HL-60 (cell line): ENCODE measurements around the gene CDK15.
"Not testable (repeated sequence)": the region's sequence is repeated elsewhere in the genome, so short reads cannot be mapped to it uniquely, and the experiment has no call there.

Source experiments
- DNase-seq, 2 experiments: peaks; one replicate each; pipeline ENCODE4 v3.0.0-alpha.2; 2010 to 2020; ENCODE audit warnings: low read depth in 1 of 2, low spot score in 1 of 2
- H3K27ac ChIP-seq: fragments of 250-450 bp; sonication (Bioruptor Pico); replicated peaks from 2 replicates; pipeline ENCODE4 v1.5.1; 2020; ENCODE audit warnings: mild to moderate bottlenecking, moderate library complexity
- H3K27me3 ChIP-seq: fragments of 250-450 bp; sonication (Bioruptor Pico); 2 replicates; pipeline ENCODE4 v1.5.1; 2021; ENCODE audit warnings: mild to moderate bottlenecking, moderate library complexity; ENCODE audit not compliant: insufficient read depth, poor library complexity, severe bottlenecking
- H3K4me3 ChIP-seq: replicated peaks from 2 replicates; pipeline ENCODE4 v1.5.1; 2011; ENCODE audit warnings: mild to moderate bottlenecking, control low read depth, low read length; ENCODE audit not compliant: insufficient read depth
- GABPA ChIP-seq: IDR thresholded peaks from 2 replicates; pipeline ENCODE4 v1.6.1; 2012; ENCODE audit warnings: low read depth
- POLR2AphosphoS5 ChIP-seq: IDR thresholded peaks from 2 replicates; pipeline ENCODE4 v1.6.1; 2012; ENCODE audit warnings: low read depth
- SPI1 ChIP-seq: IDR thresholded peaks from 2 replicates; pipeline ENCODE4 v1.6.1; 2012; ENCODE audit warnings: low read depth, mild to moderate bottlenecking, borderline replicate concordance
- TF ChIP-seq, protein P1 (sequence below): IDR thresholded peaks from 2 replicates; pipeline ENCODE4 v1.6.1; 2012; ENCODE audit warnings: low read depth; ENCODE audit not compliant: insufficient replicate concordance
- TF ChIP-seq, protein P2 (sequence below): IDR thresholded peaks from one replicate; pipeline ENCODE4 v1.5.1; 2011; ENCODE audit warnings: low read length, control low read depth, inconsistent platforms; ENCODE audit not compliant: insufficient read depth

The CDK15 gene

DNA sequence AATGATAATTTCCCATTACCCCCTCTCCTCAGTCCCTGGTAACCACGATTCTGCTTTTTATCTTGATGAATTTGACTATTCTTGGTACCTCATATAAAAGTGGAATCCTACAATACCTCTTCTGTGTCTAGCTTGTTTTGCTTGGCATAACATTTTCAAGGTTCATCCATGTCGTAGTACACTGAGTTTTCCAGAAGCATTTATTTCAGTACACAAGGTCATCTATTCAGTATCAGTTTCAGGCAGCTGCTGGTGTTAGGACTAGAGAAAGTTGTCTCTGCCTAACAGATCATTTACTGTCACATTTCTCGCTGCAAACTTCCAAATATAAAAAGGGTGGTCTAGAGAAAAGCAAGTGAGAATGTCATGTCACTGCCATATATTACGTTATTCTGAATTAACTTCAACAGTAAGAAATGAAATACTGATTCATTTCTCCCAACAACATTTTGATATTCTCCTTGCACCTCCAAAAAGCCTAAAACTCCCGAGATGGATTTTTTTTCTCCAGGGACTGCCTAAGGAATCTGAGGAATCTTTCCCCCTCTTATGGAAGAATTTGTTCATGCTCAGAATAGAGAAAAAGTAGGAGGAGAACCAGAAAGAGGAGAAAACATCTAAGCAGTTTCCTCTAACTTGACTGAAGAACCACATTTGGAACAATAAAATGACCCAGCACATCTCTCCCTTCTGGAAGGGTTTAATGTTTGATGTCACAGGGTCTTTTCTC lies 36.0 kb downstream of the CDK15 start:
- DNase-seq, result no peak
- Histone ChIP-seq H3K4me3 (no peak overlapping the region), H3K27me3 (no peaks in the 10 kb centered on the region), H3K27ac (no peak overlapping the region)
- TF ChIP-seq SPI1, result no peak
- no peak for TF ChIP-seq POLR2AphosphoS5
- TF ChIP-seq, protein P1, sequence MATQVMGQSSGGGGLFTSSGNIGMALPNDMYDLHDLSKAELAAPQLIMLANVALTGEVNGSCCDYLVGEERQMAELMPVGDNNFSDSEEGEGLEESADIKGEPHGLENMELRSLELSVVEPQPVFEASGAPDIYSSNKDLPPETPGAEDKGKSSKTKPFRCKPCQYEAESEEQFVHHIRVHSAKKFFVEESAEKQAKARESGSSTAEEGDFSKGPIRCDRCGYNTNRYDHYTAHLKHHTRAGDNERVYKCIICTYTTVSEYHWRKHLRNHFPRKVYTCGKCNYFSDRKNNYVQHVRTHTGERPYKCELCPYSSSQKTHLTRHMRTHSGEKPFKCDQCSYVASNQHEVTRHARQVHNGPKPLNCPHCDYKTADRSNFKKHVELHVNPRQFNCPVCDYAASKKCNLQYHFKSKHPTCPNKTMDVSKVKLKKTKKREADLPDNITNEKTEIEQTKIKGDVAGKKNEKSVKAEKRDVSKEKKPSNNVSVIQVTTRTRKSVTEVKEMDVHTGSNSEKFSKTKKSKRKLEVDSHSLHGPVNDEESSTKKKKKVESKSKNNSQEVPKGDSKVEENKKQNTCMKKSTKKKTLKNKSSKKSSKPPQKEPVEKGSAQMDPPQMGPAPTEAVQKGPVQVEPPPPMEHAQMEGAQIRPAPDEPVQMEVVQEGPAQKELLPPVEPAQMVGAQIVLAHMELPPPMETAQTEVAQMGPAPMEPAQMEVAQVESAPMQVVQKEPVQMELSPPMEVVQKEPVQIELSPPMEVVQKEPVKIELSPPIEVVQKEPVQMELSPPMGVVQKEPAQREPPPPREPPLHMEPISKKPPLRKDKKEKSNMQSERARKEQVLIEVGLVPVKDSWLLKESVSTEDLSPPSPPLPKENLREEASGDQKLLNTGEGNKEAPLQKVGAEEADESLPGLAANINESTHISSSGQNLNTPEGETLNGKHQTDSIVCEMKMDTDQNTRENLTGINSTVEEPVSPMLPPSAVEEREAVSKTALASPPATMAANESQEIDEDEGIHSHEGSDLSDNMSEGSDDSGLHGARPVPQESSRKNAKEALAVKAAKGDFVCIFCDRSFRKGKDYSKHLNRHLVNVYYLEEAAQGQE, result no peak
- TF ChIP-seq, protein P2, sequence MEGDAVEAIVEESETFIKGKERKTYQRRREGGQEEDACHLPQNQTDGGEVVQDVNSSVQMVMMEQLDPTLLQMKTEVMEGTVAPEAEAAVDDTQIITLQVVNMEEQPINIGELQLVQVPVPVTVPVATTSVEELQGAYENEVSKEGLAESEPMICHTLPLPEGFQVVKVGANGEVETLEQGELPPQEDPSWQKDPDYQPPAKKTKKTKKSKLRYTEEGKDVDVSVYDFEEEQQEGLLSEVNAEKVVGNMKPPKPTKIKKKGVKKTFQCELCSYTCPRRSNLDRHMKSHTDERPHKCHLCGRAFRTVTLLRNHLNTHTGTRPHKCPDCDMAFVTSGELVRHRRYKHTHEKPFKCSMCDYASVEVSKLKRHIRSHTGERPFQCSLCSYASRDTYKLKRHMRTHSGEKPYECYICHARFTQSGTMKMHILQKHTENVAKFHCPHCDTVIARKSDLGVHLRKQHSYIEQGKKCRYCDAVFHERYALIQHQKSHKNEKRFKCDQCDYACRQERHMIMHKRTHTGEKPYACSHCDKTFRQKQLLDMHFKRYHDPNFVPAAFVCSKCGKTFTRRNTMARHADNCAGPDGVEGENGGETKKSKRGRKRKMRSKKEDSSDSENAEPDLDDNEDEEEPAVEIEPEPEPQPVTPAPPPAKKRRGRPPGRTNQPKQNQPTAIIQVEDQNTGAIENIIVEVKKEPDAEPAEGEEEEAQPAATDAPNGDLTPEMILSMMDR, result no peak
- no peak for TF ChIP-seq GABPA

DNA sequence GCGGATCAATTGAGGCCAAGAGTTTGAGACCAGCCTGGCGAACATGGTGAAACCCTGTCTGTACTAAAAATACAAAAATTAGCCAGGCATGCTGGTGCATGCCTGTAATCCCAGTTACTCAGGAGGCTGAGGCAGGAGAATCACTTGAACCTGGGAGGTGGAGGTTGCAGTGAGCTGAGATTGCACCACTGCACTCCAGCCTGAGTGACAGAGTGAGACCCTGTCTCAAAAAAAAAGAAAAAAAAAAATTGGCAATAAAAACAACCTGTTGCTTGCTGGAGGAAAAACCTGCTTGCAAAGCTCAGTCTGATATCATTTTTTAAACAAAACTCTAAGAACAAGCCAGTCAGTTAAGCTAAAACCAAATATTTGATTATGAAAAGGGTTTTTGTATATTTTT lies 38.6 kb downstream of the CDK15 start:
- not testable (repeated sequence) for H3K4me3 ChIP-seq, H3K27ac ChIP-seq, H3K27me3 ChIP-seq, DNase-seq

DNA sequence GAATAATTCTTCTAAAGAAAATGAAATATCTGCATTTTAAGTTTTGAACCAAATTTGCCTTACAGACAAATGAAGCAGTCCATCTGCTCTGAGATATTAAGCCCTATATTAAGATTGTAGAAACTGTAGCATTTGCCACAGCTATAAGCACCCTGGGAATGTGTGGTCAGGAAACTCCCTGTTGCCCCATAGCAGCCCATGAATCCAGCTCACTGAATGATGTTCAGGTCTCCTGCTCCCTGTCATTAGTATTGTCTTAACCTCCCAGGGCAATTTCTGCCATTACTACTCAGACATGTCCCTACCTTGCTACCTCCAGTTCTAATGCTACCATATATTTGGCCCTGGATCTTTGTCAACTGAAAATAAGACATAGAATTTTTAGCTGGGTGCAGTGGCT lies 41.1 kb downstream of the CDK15 start:
- Histone ChIP-seq H3K27me3 (no peaks in the 10 kb centered on the region), H3K27ac (no peak overlapping the region), H3K4me3 (no peak overlapping the region)
- no peak for DNase-seq
- no peak for TF ChIP-seq POLR2AphosphoS5
- TF ChIP-seq, protein P2, result no peak
- TF ChIP-seq GABPA, result no peak
- TF ChIP-seq, protein P1, result no peak

DNA sequence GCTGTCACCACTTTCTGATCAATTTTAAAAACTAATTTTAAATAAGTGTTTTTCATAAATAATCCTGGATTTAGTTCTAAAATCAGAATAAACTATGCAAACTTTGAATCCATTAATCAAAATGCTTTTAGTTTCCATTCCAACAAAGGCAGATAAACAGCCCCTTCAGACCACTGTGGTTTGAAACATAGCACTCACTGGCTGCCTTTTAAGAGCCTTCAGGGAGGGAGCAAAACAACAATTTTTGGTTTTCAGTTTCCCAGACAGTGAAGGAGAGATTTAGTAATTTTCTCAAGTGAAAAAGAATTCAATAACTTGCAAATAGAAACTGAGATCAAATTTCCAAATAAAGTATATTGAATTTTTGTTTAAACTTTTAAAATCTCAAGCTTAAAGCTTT lies 46.1 kb downstream of the CDK15 start:
- Histone ChIP-seq H3K27me3 (no peaks in the 10 kb centered on the region), H3K27ac (no peak overlapping the region), H3K4me3 (no peak overlapping the region)
- TF ChIP-seq GABPA (no peak), SPI1 (no peak)
- TF ChIP-seq, protein P1, result no peak
- TF ChIP-seq, protein P2, result no peak
- no peak for DNase-seq
